ENCODE measurements around the gene FGD1. TPM values are rescaled to one million over a fixed set of nuclear protein-coding genes. Genes with fewer than 3 reads are reported as not detected.

Gene FGD1
- total RNA-seq, 1 donor from 2014 or later: 18.0 TPM

DNA sequence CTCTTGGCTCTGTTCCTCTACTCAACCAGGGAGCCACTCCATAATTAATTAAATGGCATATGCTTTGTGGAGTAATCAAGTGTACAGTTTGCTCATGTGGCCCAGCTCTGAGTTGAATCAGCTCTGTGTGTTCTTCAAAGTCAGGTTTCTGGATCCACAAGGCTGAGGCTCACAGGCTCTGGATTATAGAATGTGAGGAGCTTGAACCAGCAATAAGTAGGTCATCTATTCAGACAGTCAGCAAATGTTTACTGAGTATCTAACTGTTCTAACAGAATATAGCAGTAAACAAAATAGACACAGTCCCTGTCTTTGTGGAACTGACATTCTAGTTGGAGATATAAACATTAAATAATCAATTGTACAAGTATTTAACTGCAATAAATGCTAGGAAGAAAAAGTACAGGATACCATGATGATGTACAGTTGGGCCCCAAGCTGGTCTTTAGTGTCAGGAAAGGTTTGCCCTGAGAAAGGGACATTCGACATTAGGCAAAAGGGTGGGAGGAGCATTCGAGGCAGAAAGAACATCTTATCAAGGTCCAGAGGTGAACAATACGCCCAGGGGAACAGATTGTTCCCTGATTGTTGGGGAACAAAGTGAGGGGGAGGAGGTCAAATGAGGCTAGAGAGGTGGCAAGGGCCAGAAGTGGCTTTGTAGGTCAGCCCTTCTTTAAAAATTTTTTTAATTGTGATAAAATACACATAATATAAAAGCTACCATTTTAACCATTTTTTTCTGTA lies 76.3 kb downstream of the FGD1 start:
- no peaks in the 10 kb centered on the region for H4K20me1 ChIP-seq (ENCODE audit: insufficient read depth, low read length)
- Mint-ChIP-seq H3K4me3 (ENCODE audit: unreplicated experiment) (no peak overlapping the region), H3K27me3 (ENCODE audit: low read depth, unreplicated experiment) (no peaks in the 10 kb centered on the region), H3K9me3 (ENCODE audit: unreplicated experiment) (no peaks in the 10 kb centered on the region), H3K27ac (ENCODE audit: unreplicated experiment) (no peak overlapping the region), H3K4me1 (ENCODE audit: low read depth, unreplicated experiment) (no peaks in the 10 kb centered on the region), H3K36me3 (ENCODE audit: low read depth, unreplicated experiment) (no peaks in the 10 kb centered on the region)
- FAIRE-seq (no peak), DNase-seq (ENCODE audit: low read depth) (no peak)
- no peak overlapping the region for H2AFZ ChIP-seq (ENCODE audit: low read depth, low read length)
- H3K27ac ChIP-seq (ENCODE audit: low read depth, low read length): no peak overlapping the region
- H3K4me2 ChIP-seq (ENCODE audit: low read length): no peak overlapping the region
- H3K36me3 ChIP-seq (ENCODE audit: insufficient read depth, low read length): no peaks in the 10 kb centered on the region
- H3K9ac ChIP-seq (ENCODE audit: low read length): no peak overlapping the region
- no peaks in the 10 kb centered on the region for H3K27me3 ChIP-seq (ENCODE audit: insufficient read depth, low read length)
- no peaks in the 10 kb centered on the region for H3K4me1 ChIP-seq (ENCODE audit: insufficient read depth, low read length)
- H3K4me3 ChIP-seq (ENCODE audit: insufficient read depth, low read depth, low read length): no peak overlapping the region
- H3K79me2 ChIP-seq (ENCODE audit: insufficient read depth, low read length): no peaks in the 10 kb centered on the region
- no peak for TF ChIP-seq EZH2 (IDR thresholded peaks at IDR 0.05; ENCODE audit: insufficient read depth, low read length)
- TF ChIP-seq, protein P1, sequence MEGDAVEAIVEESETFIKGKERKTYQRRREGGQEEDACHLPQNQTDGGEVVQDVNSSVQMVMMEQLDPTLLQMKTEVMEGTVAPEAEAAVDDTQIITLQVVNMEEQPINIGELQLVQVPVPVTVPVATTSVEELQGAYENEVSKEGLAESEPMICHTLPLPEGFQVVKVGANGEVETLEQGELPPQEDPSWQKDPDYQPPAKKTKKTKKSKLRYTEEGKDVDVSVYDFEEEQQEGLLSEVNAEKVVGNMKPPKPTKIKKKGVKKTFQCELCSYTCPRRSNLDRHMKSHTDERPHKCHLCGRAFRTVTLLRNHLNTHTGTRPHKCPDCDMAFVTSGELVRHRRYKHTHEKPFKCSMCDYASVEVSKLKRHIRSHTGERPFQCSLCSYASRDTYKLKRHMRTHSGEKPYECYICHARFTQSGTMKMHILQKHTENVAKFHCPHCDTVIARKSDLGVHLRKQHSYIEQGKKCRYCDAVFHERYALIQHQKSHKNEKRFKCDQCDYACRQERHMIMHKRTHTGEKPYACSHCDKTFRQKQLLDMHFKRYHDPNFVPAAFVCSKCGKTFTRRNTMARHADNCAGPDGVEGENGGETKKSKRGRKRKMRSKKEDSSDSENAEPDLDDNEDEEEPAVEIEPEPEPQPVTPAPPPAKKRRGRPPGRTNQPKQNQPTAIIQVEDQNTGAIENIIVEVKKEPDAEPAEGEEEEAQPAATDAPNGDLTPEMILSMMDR (IDR thresholded peaks at IDR 0.05; ENCODE audit: insufficient read depth, low read depth, low read length): no peak
- H3K9me3 ChIP-seq (ENCODE audit: insufficient read depth, low read depth, low read length): no peaks in the 10 kb centered on the region

DNA sequence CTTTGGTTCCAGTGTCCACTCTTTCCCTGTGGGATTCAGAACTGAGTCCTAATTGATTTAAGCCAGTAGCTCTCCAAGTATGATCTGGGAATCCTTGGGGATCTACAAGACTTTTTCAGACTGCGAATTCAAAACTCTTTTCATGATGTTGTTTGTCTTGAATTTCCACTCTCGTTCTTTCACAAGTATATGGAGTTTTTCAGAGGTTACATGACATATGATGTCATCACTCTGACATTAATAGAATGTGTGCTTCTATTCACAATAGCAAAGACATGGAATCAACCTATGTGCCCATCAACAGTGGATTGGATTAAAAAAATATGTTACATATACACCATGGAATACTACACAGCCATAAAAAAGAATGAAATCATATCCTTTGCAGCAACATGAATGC lies 79.1 kb downstream of the FGD1 start:
- no peaks in the 10 kb centered on the region for H3K4me1 Mint-ChIP-seq (ENCODE audit: low read depth, unreplicated experiment)
- H3K27ac Mint-ChIP-seq (ENCODE audit: unreplicated experiment): no peak overlapping the region

More for the DNA sequence above, 79.1 kb downstream of the FGD1 start:
- Mint-ChIP-seq H3K9me3 (ENCODE audit: unreplicated experiment) (no peaks in the 10 kb centered on the region), H3K36me3 (ENCODE audit: low read depth, unreplicated experiment) (no peaks in the 10 kb centered on the region), H3K4me3 (ENCODE audit: unreplicated experiment) (no peak overlapping the region), H3K27me3 (ENCODE audit: low read depth, unreplicated experiment) (no peaks in the 10 kb centered on the region)
- Histone ChIP-seq H3K9me3 (ENCODE audit: insufficient read depth, low read depth, low read length) (no peaks in the 10 kb centered on the region), H3K4me2 (ENCODE audit: low read length) (no peak overlapping the region), H3K27me3 (ENCODE audit: insufficient read depth, low read length) (peaks cover 2% of the 10 kb centered on the region), H2AFZ (ENCODE audit: low read depth, low read length) (no peak overlapping the region), H4K20me1 (ENCODE audit: insufficient read depth, low read length) (no peaks in the 10 kb centered on the region), H3K79me2 (ENCODE audit: insufficient read depth, low read length) (no peaks in the 10 kb centered on the region), H3K36me3 (ENCODE audit: insufficient read depth, low read length) (no peaks in the 10 kb centered on the region), H3K4me1 (ENCODE audit: insufficient read depth, low read length) (no peaks in the 10 kb centered on the region), H3K9ac (ENCODE audit: low read length) (no peak overlapping the region), H3K4me3 (ENCODE audit: insufficient read depth, low read depth, low read length) (no peak overlapping the region), H3K27ac (ENCODE audit: low read depth, low read length) (no peak overlapping the region)
- DNase-seq (ENCODE audit: low read depth) (no peak), FAIRE-seq (peak; percentile 88)
- TF ChIP-seq EZH2 (IDR thresholded peaks at IDR 0.05; ENCODE audit: insufficient read depth, low read length): no peak
- TF ChIP-seq, protein P1 (IDR thresholded peaks at IDR 0.05; ENCODE audit: insufficient read depth, low read depth, low read length): no peak

All from astrocyte (in vitro differentiated cells and primary cell).